HEK293 (cell line): Measurements from ENCODE around the gene P2RX1.

Experiments used
- GLI4 ChIP-seq: fragments of 450-650 bp; formaldehyde crosslinking; IDR thresholded peaks from 2 replicates; pipeline ENCODE4 v1.5.1; 2016; ENCODE audit warnings: missing biosample characterization, missing genetic modification characterization
- ZNF24 ChIP-seq: fragments of 450-650 bp; formaldehyde crosslinking; IDR thresholded peaks from 2 replicates; pipeline ENCODE4 v1.5.1; 2016; ENCODE audit warnings: missing biosample characterization, missing genetic modification characterization
- ZNF274 ChIP-seq, 2 experiments: fragments of 200-500 bp in 1 of 2; fragments of 450-650 bp in 1 of 2; sonication (Bioruptor generic) in 1 of 2; formaldehyde crosslinking in 1 of 2; IDR thresholded peaks; 2 replicates each; pipeline versions ENCODE4 v1.5.1 to v1.6.1; 2014 to 2016; ENCODE audit warnings: borderline replicate concordance in 1 of 2, inconsistent platforms in 1 of 2, low read length in 1 of 2, missing biosample characterization in 1 of 2, missing genetic modification characterization in 1 of 2
- ZNF660 ChIP-seq: fragments of 450-650 bp; IDR thresholded peaks from 2 replicates; pipeline ENCODE4 v1.5.1; 2018; ENCODE audit warnings: missing biosample characterization, mild to moderate bottlenecking, missing genetic modification characterization
- ZNF830 ChIP-seq: fragments of 450-650 bp; IDR thresholded peaks from 2 replicates; pipeline ENCODE4 v1.5.0; 2018; ENCODE audit warnings: missing biosample characterization, missing genetic modification characterization, low read depth, mild to moderate bottlenecking, moderate library complexity
- TF ChIP-seq, protein P1 (sequence below): fragments of 450-650 bp; formaldehyde crosslinking; IDR thresholded peaks from 2 replicates; pipeline ENCODE4 v1.5.1; 2016; ENCODE audit warnings: missing biosample characterization, missing genetic modification characterization
- TF ChIP-seq, protein P2 (sequence below): fragments of 450-650 bp; formaldehyde crosslinking; IDR thresholded peaks from 2 replicates; pipeline ENCODE4 v1.5.1; 2016; ENCODE audit warnings: missing biosample characterization, missing genetic modification characterization
- TF ChIP-seq, protein P3 (sequence below): fragments of 450-650 bp; formaldehyde crosslinking; IDR thresholded peaks from 2 replicates; pipeline ENCODE4 v1.5.1; 2016; ENCODE audit warnings: missing biosample characterization, missing genetic modification characterization

DNA sequence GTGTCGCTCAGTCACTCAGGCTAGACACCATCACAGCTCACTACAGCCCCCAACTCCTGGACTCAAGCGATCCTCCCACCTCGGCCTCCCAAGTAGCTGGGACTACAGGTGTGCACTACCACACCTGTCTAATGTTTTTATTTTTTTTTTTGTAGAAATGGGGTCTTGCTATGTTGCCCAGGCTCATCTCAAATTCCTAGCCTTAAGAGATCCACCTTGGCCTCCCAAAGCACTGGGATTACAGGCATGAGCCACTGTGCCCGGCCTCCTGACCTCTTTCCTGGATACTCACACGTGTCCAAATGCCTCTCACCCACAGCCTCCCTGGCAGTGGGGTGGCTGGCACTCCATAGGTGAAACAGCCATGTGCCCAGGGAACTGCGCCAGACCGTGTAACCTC lies 40.9 kb downstream of the P2RX1 start:
- TF ChIP-seq, protein P1, sequence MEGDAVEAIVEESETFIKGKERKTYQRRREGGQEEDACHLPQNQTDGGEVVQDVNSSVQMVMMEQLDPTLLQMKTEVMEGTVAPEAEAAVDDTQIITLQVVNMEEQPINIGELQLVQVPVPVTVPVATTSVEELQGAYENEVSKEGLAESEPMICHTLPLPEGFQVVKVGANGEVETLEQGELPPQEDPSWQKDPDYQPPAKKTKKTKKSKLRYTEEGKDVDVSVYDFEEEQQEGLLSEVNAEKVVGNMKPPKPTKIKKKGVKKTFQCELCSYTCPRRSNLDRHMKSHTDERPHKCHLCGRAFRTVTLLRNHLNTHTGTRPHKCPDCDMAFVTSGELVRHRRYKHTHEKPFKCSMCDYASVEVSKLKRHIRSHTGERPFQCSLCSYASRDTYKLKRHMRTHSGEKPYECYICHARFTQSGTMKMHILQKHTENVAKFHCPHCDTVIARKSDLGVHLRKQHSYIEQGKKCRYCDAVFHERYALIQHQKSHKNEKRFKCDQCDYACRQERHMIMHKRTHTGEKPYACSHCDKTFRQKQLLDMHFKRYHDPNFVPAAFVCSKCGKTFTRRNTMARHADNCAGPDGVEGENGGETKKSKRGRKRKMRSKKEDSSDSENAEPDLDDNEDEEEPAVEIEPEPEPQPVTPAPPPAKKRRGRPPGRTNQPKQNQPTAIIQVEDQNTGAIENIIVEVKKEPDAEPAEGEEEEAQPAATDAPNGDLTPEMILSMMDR: no peak
- TF ChIP-seq, protein P2, sequence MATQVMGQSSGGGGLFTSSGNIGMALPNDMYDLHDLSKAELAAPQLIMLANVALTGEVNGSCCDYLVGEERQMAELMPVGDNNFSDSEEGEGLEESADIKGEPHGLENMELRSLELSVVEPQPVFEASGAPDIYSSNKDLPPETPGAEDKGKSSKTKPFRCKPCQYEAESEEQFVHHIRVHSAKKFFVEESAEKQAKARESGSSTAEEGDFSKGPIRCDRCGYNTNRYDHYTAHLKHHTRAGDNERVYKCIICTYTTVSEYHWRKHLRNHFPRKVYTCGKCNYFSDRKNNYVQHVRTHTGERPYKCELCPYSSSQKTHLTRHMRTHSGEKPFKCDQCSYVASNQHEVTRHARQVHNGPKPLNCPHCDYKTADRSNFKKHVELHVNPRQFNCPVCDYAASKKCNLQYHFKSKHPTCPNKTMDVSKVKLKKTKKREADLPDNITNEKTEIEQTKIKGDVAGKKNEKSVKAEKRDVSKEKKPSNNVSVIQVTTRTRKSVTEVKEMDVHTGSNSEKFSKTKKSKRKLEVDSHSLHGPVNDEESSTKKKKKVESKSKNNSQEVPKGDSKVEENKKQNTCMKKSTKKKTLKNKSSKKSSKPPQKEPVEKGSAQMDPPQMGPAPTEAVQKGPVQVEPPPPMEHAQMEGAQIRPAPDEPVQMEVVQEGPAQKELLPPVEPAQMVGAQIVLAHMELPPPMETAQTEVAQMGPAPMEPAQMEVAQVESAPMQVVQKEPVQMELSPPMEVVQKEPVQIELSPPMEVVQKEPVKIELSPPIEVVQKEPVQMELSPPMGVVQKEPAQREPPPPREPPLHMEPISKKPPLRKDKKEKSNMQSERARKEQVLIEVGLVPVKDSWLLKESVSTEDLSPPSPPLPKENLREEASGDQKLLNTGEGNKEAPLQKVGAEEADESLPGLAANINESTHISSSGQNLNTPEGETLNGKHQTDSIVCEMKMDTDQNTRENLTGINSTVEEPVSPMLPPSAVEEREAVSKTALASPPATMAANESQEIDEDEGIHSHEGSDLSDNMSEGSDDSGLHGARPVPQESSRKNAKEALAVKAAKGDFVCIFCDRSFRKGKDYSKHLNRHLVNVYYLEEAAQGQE (tag by site-specific recombination): no peak
- TF ChIP-seq GLI4 (tag by site-specific recombination): no peak
- TF ChIP-seq ZNF274 (IDR thresholded peaks at IDR 0.05; ENCODE audit: low read length): no peak
- no peak for TF ChIP-seq ZNF274 (tag by site-specific recombination; IDR thresholded peaks at IDR 0.05; ENCODE audit: borderline replicate concordance)
- TF ChIP-seq ZNF660 (tag by site-specific recombination): no peak
- TF ChIP-seq, protein P3, sequence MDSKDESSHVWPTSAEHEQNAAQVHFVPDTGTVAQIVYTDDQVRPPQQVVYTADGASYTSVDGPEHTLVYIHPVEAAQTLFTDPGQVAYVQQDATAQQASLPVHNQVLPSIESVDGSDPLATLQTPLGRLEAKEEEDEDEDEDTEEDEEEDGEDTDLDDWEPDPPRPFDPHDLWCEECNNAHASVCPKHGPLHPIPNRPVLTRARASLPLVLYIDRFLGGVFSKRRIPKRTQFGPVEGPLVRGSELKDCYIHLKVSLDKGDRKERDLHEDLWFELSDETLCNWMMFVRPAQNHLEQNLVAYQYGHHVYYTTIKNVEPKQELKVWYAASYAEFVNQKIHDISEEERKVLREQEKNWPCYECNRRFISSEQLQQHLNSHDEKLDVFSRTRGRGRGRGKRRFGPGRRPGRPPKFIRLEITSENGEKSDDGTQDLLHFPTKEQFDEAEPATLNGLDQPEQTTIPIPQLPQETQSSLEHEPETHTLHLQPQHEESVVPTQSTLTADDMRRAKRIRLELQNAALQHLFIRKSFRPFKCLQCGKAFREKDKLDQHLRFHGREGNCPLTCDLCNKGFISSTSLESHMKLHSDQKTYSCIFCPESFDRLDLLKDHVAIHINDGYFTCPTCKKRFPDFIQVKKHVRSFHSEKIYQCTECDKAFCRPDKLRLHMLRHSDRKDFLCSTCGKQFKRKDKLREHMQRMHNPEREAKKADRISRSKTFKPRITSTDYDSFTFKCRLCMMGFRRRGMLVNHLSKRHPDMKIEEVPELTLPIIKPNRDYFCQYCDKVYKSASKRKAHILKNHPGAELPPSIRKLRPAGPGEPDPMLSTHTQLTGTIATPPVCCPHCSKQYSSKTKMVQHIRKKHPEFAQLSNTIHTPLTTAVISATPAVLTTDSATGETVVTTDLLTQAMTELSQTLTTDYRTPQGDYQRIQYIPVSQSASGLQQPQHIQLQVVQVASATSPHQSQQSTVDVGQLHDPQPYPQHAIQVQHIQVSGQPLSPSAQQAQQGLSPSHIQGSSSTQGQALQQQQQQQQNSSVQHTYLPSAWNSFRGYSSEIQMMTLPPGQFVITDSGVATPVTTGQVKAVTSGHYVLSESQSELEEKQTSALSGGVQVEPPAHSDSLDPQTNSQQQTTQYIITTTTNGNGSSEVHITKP (tag by site-specific recombination): no peak
- no peak for TF ChIP-seq ZNF24
- TF ChIP-seq ZNF830 (tag by site-specific recombination): no peak
